Measurements from ENCODE around the gene RAB3B.
"Not testable (repeated sequence)": the region's sequence is repeated elsewhere in the genome, so short reads cannot be mapped to it uniquely, and the experiment has no call there.

Gene RAB3B, protein sequence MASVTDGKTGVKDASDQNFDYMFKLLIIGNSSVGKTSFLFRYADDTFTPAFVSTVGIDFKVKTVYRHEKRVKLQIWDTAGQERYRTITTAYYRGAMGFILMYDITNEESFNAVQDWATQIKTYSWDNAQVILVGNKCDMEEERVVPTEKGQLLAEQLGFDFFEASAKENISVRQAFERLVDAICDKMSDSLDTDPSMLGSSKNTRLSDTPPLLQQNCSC

DNA sequence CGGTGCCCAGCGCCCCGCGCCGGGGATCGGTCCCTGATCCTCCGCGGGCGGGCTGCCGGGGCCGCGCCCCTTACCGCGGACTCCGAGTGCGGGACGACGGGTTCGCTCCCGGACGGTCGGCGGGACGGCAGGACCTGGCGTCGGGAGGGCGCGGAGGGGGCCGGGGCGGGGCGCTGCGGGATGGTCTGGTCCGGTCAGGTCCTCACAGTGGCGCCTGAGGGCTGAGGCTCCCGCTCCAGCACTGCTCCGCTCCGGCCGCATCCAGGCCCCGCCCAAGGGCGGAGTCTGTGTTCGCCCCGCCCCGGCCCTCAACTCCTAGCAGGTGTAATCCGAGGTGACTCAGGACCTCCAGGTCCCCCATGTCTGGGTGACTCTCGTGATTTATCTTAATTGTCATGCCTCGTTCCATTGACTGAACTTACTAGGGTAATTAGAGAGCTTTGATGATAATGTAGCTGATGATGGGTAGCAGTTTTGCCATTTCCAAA is at the start of gene RAB3B:
RAB3B (minus strand) TSS at position 223 of the 488 bp plus-strand sequence. CDS start 13,583 bp downstream, outside the sequence.
- in situ Hi-C loops (cut with MboI; ENCODE audit: low sequenced_read_pairs), result no loop called here

DNA sequence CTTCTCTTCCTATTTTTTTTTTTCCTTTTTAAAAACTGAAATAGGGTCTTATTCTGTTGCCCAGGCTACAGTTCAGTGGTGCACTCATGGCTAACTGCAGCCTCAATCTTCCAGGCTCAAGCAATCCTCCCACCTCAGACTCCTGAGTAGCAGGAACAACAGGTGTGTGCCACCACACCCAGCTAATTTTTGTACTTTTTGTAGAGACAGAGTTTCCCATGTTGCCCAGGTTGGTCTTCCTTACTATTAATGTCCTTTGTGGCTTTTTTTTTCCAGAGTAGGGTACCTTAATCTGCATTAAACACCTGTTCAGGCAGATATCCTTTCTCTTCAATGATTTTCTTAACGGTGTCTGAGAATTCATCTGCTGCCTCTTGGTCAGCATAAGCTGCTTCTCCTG is 47.4 kb upstream of the RAB3B start:
- in situ Hi-C loops (cut with MboI; ENCODE audit: low sequenced_read_pairs), result no loop called here

DNA sequence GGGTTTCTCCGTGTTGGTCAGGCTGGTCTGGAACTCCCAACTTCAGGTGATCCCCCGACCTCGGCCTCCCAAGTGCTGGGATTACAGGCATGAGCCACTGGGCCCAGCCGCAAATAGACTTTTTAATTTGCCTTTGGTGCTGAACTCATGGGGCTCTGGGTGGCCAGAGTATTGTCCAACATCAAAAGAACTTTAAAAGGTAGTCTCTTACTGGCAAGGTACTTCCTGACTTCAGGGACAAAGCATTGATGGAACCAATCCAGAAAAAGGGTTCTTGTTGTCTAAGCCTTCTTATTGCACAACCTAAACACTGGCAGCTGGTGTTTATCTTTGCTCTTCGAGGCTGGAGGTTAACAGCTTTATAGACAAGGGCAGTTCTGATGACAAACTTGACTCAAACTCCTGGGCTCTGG is 46.9 kb upstream of the RAB3B start:
- in situ Hi-C loops (cut with MboI; ENCODE audit: low sequenced_read_pairs), result no loop called here

- in situ Hi-C loops (cut with MboI; ENCODE audit: low sequenced_read_pairs), result no loop called here
Measured at GRCh38 chr1:52034050-52034384, 43.5 kb upstream of the RAB3B start.

- in situ Hi-C loops (cut with MboI; ENCODE audit: low sequenced_read_pairs), result no loop called here
Measured at GRCh38 chr1:52033190-52034049, 42.9 kb upstream of the RAB3B start, which contains the start of gene KTI12. KTI12 (minus strand) TSS chr1:52033810; CDS start chr1:52033761, 49 bp downstream.

- in situ Hi-C loops (cut with MboI; ENCODE audit: low sequenced_read_pairs), result no loop called here
Measured at GRCh38 chr1:52032785-52033131, 42.3 kb upstream of the RAB3B start.

DNA sequence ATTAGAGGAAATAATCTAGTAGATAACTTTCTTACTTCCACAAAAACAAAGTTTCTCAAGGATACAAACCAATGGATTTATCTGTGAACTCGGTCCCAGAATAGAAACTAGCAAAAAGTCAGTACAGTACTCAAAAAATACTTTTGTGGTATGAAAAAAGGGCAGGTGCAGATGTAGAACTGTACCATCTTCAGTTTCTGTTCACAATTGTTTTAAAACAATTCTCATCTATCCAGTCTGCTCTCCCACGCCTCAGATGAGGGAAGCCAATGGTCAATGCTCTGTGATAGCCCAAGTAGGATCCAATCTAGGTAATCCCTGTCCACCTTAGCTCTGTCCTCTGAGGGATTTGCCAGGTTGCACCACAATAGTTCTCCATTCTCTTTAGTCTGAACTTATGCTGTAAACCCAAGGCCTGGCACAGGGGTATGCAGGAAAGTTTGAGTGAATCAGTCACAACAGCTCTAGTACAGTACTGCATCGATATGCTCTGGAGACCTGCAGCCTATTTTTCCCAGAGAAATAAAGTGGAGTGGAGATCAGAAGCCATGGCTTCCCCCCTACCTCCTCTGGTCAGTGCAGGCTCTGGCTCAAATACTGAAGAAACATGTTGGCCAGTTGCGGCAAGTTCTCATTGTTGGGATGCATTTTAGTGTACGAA is 41.8 kb upstream of the RAB3B start:
- in situ Hi-C loops (cut with MboI; ENCODE audit: low sequenced_read_pairs), result no loop called here

DNA sequence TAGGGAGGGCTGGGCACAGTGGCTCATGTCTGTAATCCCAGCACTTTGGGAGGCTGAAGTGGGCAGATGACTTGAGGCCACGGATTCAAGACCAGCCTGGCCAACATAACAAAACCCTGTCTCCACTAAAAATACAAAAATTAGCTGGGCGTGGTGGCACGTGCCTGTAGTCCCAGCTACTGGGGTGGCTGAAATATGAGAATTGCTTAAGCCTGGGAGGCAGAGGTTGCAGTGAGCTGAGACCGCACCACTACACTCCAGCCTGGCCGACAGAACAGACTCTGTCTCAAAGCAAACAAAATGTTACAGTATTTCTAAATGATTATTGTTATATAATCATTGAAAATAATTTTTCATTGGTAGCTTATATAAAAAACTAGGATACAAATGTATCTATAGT is 38.3 kb upstream of the RAB3B start:
- in situ Hi-C loops (cut with MboI; ENCODE audit: low sequenced_read_pairs), result not testable (repeated sequence)

DNA sequence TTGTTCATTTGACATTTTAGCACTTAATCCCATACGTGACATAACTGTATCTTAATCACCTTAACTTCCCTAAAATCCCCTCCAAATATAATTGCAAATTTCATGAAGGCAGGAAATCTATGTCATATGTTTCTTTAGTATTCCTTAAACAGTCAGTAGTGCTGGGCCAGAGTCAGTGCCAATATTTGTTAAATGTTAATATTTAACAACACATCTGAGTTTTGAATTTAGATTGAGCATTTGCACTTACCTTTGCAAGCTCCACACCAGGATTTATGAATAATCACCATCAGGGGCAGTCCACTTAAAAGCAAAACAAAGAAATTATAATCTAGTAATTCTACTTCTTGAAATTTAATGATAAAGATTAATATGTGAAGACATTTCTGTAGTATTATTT is 37.8 kb upstream of the RAB3B start:
- in situ Hi-C loops (cut with MboI; ENCODE audit: low sequenced_read_pairs), result no loop called here

DNA sequence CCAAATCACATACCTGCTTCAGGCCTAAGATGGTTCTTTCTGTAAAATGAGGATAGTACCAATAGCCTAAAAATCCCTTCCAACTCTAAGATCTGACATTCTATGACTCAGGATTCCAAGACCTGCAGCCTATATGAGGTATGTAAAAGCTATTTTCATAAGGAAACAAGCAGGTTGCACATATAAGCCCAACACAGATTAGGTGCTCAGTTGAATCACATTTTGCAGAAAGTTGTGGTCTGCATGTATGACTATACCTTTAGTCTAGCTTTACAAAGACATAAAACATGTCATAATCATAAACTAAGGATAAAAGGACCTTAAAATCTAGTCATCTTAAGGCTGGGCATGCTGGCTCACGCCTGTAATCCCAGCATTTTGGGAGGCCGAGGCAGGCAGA is 35.8 kb upstream of the RAB3B start:
- in situ Hi-C loops (cut with MboI; ENCODE audit: low sequenced_read_pairs), result no loop called here

DNA sequence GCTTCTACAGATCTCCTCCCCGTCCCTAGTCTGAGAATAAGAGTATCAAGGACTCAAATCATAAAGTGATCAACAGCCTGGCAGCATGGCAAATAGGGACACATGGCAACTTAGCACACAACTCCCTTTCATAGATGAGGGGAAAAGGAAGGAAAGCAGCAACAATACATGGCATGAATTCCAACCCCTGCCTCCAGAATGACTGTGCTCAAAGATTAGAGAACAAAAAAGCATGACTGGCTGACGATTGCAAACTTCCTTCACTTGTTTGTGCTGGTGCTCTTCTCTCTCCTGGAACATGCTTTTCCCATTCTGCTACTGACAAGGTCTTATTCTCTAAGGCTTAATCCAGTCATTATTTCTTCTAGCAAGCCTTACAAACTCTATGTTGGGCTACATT is 31.6 kb upstream of the RAB3B start:
- in situ Hi-C loops (cut with MboI; ENCODE audit: low sequenced_read_pairs), result no loop called here

GRCh38 chr1:52008071-52008809 is 17.7 kb upstream of the RAB3B start:
- in situ Hi-C loops (cut with MboI; ENCODE audit: low sequenced_read_pairs), result no loop called here

DNA sequence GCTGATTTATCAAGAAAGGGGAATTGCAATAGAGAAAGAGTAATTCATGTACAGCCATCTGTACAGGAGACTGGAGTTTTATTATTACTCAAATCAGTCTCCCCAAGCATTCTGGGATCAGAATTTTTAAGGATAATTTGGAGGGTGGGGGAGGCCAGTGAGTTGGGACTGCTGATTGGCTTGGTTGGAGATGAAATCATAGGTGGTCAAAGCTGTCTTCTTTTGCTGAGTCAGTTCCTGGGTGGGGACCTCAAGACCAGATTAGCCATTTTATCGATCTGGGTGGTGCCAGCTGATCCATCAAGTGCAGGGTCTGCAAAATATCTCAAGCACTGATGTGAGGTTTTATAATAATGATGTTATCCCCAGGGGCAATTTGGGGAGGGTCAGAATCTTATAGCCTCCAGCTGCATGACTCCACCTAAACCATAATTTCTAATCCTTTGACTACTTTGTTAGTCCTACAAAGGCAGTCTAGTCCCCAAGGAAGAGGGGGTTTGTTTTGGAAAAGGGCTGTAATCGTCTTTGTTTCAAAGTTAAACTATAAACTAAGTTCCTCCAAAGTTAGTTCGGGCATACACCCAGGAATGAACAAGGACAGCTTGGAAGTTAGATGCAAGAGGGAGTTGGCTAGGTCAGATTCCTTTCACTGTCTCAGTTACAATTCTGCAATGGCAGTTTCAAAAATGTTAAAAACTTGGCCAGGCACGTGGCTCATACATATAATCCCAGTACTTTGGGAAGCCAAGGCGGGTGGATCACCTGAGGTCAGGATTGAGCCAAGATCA is 16.9 kb upstream of the RAB3B start:
- in situ Hi-C loops (cut with MboI; ENCODE audit: low sequenced_read_pairs), result no loop called here

DNA sequence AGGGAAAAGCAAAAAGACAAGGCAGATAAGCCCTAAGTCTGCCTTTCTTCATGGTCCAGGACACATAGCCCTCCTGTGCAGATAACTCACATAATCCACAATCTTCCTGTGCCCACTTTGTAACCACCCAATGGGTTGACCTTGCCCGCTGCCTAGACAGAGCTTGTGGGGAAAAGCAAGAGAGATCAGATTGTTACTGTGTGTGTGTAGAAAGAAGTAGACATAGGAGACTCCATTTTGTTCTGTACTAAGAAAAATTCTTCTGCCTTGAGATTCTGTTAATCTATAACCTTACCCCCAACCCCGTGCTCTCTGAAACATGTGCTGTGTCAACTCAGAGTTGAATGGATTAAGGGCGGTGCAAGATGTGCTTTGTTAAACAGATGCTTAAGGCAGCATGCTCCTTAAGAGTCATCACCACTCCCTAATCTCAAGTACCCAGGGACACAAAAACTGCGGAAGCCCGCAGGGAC is 15.6 kb upstream of the RAB3B start:
- in situ Hi-C loops (cut with MboI; ENCODE audit: low sequenced_read_pairs), result not testable (repeated sequence)

DNA sequence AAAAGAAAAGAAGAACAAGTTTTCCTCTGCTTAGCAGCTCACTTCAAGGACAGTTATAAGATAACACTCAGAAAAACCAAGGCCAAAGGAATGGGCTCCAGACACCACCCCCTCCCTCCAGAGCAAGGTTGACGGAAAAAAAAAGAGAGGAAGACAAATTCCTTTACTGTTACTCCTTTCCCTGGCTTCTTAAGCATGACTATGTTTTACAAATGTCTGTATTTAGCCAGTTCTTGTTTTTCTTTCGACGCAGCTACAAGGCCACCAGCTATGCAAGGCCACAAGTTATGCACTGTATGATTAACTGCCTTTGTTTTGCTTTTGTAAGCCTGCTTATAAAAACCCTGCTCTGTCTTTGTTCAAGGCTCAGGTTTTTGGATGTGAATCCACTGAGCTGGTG is 15.0 kb upstream of the RAB3B start:
- in situ Hi-C loops (cut with MboI; ENCODE audit: low sequenced_read_pairs), result not testable (repeated sequence)

- in situ Hi-C loops (cut with MboI; ENCODE audit: low sequenced_read_pairs), result no loop called here
Measured at GRCh38 chr1:52003877-52004276, 13.4 kb upstream of the RAB3B start.

- in situ Hi-C loops (cut with MboI; ENCODE audit: low sequenced_read_pairs), result no loop called here
Measured at GRCh38 chr1:52002038-52002917, 11.8 kb upstream of the RAB3B start.

- in situ Hi-C loops (cut with MboI; ENCODE audit: low sequenced_read_pairs), result no loop called here
Measured at GRCh38 chr1:51998701-51999100, 8.2 kb upstream of the RAB3B start.

DNA sequence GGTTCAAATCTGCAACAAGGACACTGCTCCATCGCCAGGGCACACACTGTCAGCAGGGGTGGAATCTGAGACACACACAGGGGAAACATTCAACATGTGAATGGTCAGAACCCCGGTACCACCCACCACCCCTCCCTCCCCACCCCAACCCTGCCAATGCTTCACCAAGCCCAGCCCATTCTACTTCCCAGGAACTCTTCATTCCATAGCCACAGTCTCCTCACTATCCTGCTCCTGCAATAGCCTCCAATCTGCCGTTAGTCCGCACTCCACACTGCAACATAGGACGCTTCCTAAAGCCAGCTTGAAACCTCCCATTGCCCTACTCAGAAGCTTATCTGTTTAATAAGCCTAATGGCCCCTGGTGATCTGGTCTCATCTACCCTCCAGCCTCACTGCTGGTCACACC is 7.5 kb upstream of the RAB3B start:
- in situ Hi-C loops (cut with MboI; ENCODE audit: low sequenced_read_pairs), result no loop called here
